Endothelial cell of umbilical vein (primary cell): ENCODE measurements around the gene DKKL1. TPM values are rescaled to one million over a fixed set of nuclear protein-coding genes. Genes with fewer than 3 reads are reported as not detected.

Experiments
- BruUV-seq: library from RNA; stranded (reverse); fragments of 400-500 nt; replicated peaks from 2 replicates; lab custom pipeline; 2021; lab: Mats Ljungman, UMichigan
- CTCF ChIA-PET: fragments of 300-600, 350-600 bp; sonication (Branson Sonifier 250); formaldehyde crosslinking; loops from one replicate; lab custom pipeline; 2021; ENCODE audit warnings: antibody characterized with exemption, inconsistent platforms; lab: Charles Lee
- POLR2A ChIA-PET: fragments of 300-600, 350-600 bp; sonication (Branson Sonifier 250); formaldehyde crosslinking; loops from one replicate; lab custom pipeline; 2021; ENCODE audit warnings: antibody characterized with exemption, inconsistent platforms; lab: Charles Lee
- DNase-seq: peaks from one replicate; pipeline ENCODE4 v3.0.0-alpha.2; 2011; ENCODE audit warnings: low read depth, low spot score
- FAIRE-seq: peaks from 2 replicates; lab custom pipeline; 2011; peaks lifted over from hg19 to GRCh38; lab: Jason Lieb, UNC
- H2AFZ ChIP-seq: 2 replicates; pipeline ENCODE4 v1.6.0; 2012; ENCODE audit warnings: low read depth, low read length, control low read depth, inconsistent platforms
- H3K27ac ChIP-seq: 2 replicates; pipeline ENCODE4 v1.5.1; 2011; ENCODE audit warnings: low read depth, mild to moderate bottlenecking, control low read depth, low read length, moderate library complexity; ENCODE audit not compliant: insufficient read depth
- H3K27me3 ChIP-seq, 2 experiments: 2 replicates each; pipeline versions ENCODE4 v1.6.0 to v1.6.1; 2011; ENCODE audit warnings: low read length in 2 of 2, mixed read lengths in 1 of 2; ENCODE audit not compliant: control insufficient read depth in 2 of 2, insufficient read depth in 2 of 2
- H3K36me3 ChIP-seq, 2 experiments: 2 replicates in 1 of 2; 3 replicates in 1 of 2; pipeline ENCODE4 v1.5.1; 2011; ENCODE audit warnings: low read length in 2 of 2, mild to moderate bottlenecking in 1 of 2, moderate library complexity in 1 of 2; ENCODE audit not compliant: control insufficient read depth in 2 of 2, insufficient read depth in 2 of 2; ENCODE audit errors: extremely low read depth in 1 of 2
- H3K4me1 ChIP-seq: 3 replicates; pipeline ENCODE4 v1.5.1; 2011; ENCODE audit warnings: mild to moderate bottlenecking, low read length; ENCODE audit not compliant: control insufficient read depth, insufficient read depth; ENCODE audit errors: extremely low read depth
- H3K4me2 ChIP-seq: 2 replicates; pipeline ENCODE4 v1.6.1; 2011; ENCODE audit warnings: low read length, control low read depth, mixed read lengths; ENCODE audit not compliant: insufficient read depth
- H3K4me3 ChIP-seq, 3 experiments: fragments of 200-600 bp in 1 of 3; sonication (generic), shearing (Covaris generic) in 1 of 3; replicated peaks in 1 of 3; 2 replicates each; pipeline ENCODE4 v1.5.1; 2011 to 2016; ENCODE audit warnings: control low read depth in 3 of 3, low read length in 3 of 3, mild to moderate bottlenecking in 2 of 3, inconsistent platforms in 1 of 3, low read depth in 1 of 3, moderate library complexity in 1 of 3; ENCODE audit not compliant: insufficient read depth in 1 of 3
- H3K79me2 ChIP-seq: 2 replicates; pipeline ENCODE4 v1.6.0; 2012; ENCODE audit warnings: low read length, inconsistent platforms; ENCODE audit not compliant: control insufficient read depth, insufficient read depth
- H3K9ac ChIP-seq: replicated peaks from 2 replicates; pipeline ENCODE3; 2011; ENCODE audit warnings: low read length, control low read depth; ENCODE audit not compliant: insufficient read depth; ENCODE audit errors: extremely low read depth
- H3K9me1 ChIP-seq: replicated peaks from 3 replicates; pipeline ENCODE4 v1.6.0; 2011; ENCODE audit warnings: mild to moderate bottlenecking, low read length; ENCODE audit not compliant: control insufficient read depth, insufficient read depth; ENCODE audit errors: extremely low read depth
- H3K9me3 ChIP-seq: replicated peaks from 2 replicates; pipeline ENCODE4 v1.5.1; 2012; ENCODE audit warnings: low read length, inconsistent platforms; ENCODE audit not compliant: control insufficient read depth, insufficient read depth
- H4K20me1 ChIP-seq: replicated peaks from 2 replicates; pipeline ENCODE3; 2011; ENCODE audit warnings: mild to moderate bottlenecking, low read length; ENCODE audit not compliant: control insufficient read depth, insufficient read depth; ENCODE audit errors: extremely low read depth
- CTCF ChIP-seq, 2 donors: IDR thresholded peaks; 1 replicate in 1 of 2; 2 replicates in 1 of 2; pipeline ENCODE4 v1.5.1; 2011; ENCODE audit warnings: low read length in 2 of 2, mild to moderate bottlenecking in 2 of 2, moderate library complexity in 2 of 2, control low read depth in 1 of 2, inconsistent platforms in 1 of 2, low read depth in 1 of 2; ENCODE audit not compliant: insufficient read depth in 1 of 2; ENCODE audit errors: extremely low read depth in 1 of 2
- EZH2 ChIP-seq: IDR thresholded peaks from 2 replicates; pipeline ENCODE4 v1.6.1; 2012; ENCODE audit warnings: borderline replicate concordance, low read depth, mild to moderate bottlenecking, moderate library complexity, low read length, inconsistent platforms; ENCODE audit not compliant: severe bottlenecking
- FOS ChIP-seq: IDR thresholded peaks from 2 replicates; pipeline ENCODE4 v1.6.1; 2011; ENCODE audit warnings: mild to moderate bottlenecking, low read length, moderate library complexity, borderline replicate concordance; ENCODE audit not compliant: insufficient read depth
- GATA2 ChIP-seq: IDR thresholded peaks from 2 replicates; pipeline ENCODE4 v1.7.0; 2011; ENCODE audit warnings: low read depth, mild to moderate bottlenecking, moderate library complexity, mixed read lengths, low read length; ENCODE audit not compliant: insufficient read length, insufficient read depth
- JUN ChIP-seq: IDR thresholded peaks from 2 replicates; pipeline ENCODE4 v1.6.1; 2011; ENCODE audit warnings: borderline replicate concordance, low read depth; ENCODE audit not compliant: insufficient read length, insufficient read depth
- MAX ChIP-seq: IDR thresholded peaks from 2 replicates; pipeline ENCODE4 v1.6.1; 2011; ENCODE audit not compliant: insufficient read depth, insufficient read length
- MYC ChIP-seq: IDR thresholded peaks from one replicate; pipeline ENCODE4 v1.6.1; 2011; ENCODE audit warnings: mild to moderate bottlenecking, low read depth, low read length
- POLR2A ChIP-seq: IDR thresholded peaks from 2 replicates; pipeline ENCODE4 v1.6.1; 2012; ENCODE audit warnings: low read depth, mild to moderate bottlenecking, control low read depth, low read length
- POLR2AphosphoS5 ChIP-seq: IDR thresholded peaks from 2 replicates; pipeline ENCODE4 v1.6.1; 2012; ENCODE audit warnings: low read depth, mild to moderate bottlenecking, control low read depth, low read length, moderate library complexity; ENCODE audit not compliant: insufficient read depth
- dilution Hi-C: fragments of 300-500 bp; cut with MboI; formaldehyde crosslinking; loops from one replicate; pipeline ENCODE4 v1.15.0; 2019; ENCODE audit warnings: low sequenced_read_pairs; ENCODE audit not compliant: extremely low pct_ligation_motif_present
- intact Hi-C: fragments of 100-400 bp; cut with micrococcal nuclease; formaldehyde crosslinking; loops from one replicate; pipeline ENCODE4 v1.10.0; 2022
- polyA plus RNA-seq, 4 experiments: library from polyadenylated mRNA; depleted of rRNA in 3 of 4; stranded (reverse) in 3 of 4; unstranded in 1 of 4; fragments of >200 nt; gene quantifications; 2 replicates each; pipeline versions ENCODE4 v1.2.1 to v1.2.3, GENCODE V29; 2011 to 2012; ENCODE audit warnings: missing spikeins in 1 of 4
- total RNA-seq: library from RNA; stranded (reverse); gene quantifications from 2 replicates; pipeline ENCODE4 v1.2.3, GENCODE V29; 2021

Gene DKKL1
- total and polyA plus RNA-seq, 2 donors (not counting 3 experiments of a cell fraction or from before 2014, with no cell fraction given), result 0.21 TPM; not detected in 1

GRCh38 chr19:49327878-49328544, 35.7 kb upstream of the DKKL1 start:
- intact Hi-C loops (loop anchor here (1.0 kb wide), 1 partner anchor 102 kb away; no protein-coding TSS in a partner anchor), dilution Hi-C loops (no loop called here)
- Histone ChIP-seq H3K9ac (no peak overlapping the region), H3K4me2 (no peak overlapping the region), H3K27me3 (no peaks in the 10 kb centered on the region), H3K27ac (no peak overlapping the region), H3K4me3 (no peak overlapping the region), H2AFZ (no peak overlapping the region), H3K79me2 (no peaks in the 10 kb centered on the region), H4K20me1 (no peaks in the 10 kb centered on the region), H3K9me3 (no peaks in the 10 kb centered on the region), H3K36me3 (no peaks in the 10 kb centered on the region), H3K9me1 (no peaks in the 10 kb centered on the region), H3K4me1 (no peaks in the 10 kb centered on the region)
- CTCF ChIA-PET, result interaction anchor here (0.6 to 1.4 kb wide), 21 partner anchors 10 to 112 kb away, joined by 3 to 15 read pairs (median 3); partner anchors contain the start of gene TEAD2
- no TSS peak for BruUV-seq
- DNase-seq (peak; percentile 34), FAIRE-seq (peak; percentile 74)
- POLR2A ChIA-PET, result no interaction called here
- no peak for TF ChIP-seq POLR2AphosphoS5
- TF ChIP-seq CTCF (IDR thresholded peaks at IDR 0.05; ENCODE audit: extremely low read depth in 1 of 2, insufficient read depth in 1 of 2, low read depth in 1 of 2, low read length in 2 of 2), result peak; percentile 50 to 65

- TF ChIP-seq POLR2A (no peak), POLR2AphosphoS5 (no peak), MAX (no peak), GATA2 (no peak), MYC (no peak), EZH2 (no peak), JUN (no peak), CTCF (IDR thresholded peaks at IDR 0.05; ENCODE audit: extremely low read depth in 1 of 2, insufficient read depth in 1 of 2, low read depth in 1 of 2, low read length in 2 of 2) (no peak), FOS (no peak)
- no peaks in the 10 kb centered on the region for H3K27me3 ChIP-seq
- no peak overlapping the region for H3K4me2 ChIP-seq
- intact Hi-C loops, result loop anchor here (1.0 kb wide), 1 partner anchor 102 kb away; no protein-coding TSS in a partner anchor
- no peaks in the 10 kb centered on the region for H3K9me3 ChIP-seq
- H4K20me1 ChIP-seq, result no peaks in the 10 kb centered on the region
- dilution Hi-C loops, result no loop called here
- ChIA-PET CTCF (interaction anchor here (1.4 kb wide), 1 partner anchor 51 kb away, joined by 3 read pairs; no protein-coding TSS in a partner anchor), POLR2A (no interaction called here)
- H2AFZ ChIP-seq, result no peak overlapping the region
- no TSS peak for BruUV-seq
- H3K79me2 ChIP-seq, result no peaks in the 10 kb centered on the region
- H3K4me1 ChIP-seq, result peaks cover 5% of the 10 kb centered on the region
- no peaks in the 10 kb centered on the region for H3K9me1 ChIP-seq
- H3K27ac ChIP-seq, result no peak overlapping the region
- H3K36me3 ChIP-seq, result no peaks in the 10 kb centered on the region
- no peak overlapping the region for H3K9ac ChIP-seq
- no peak for FAIRE-seq
- no peak overlapping the region for H3K4me3 ChIP-seq
- DNase-seq, result no peak
Observed at GRCh38 chr19:49328741-49329140, 34.9 kb upstream of the DKKL1 start.
